Right forelimb (tissue), 1 donor: ENCODE measurements around the gene SEMA6B.

Experiments used
- DNase-seq: peaks from one replicate; pipeline ENCODE4 v3.0.0-alpha.2; 2018

SEMA6B gene

DNA sequence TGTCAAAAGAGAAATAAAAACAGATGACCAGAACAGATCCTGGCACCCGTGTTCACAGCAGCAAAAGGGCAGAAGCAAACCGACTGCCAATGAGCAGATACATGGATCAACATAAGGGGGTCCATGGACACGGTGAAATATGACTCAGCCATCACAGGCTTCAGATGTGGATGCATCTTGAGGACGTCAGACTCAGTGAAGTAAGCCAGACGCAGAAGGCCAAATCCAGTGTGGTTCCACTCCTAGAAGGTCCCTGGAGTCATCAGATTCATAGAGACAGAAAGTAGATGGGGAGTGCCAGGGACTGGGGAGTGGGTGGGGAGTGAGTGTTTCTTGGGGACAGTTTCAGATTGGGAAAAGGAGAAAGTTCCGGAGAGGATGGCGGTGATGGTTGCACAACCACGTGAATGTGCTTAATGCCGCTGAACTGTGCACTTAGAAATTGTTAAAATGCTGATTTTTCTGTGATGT, 28.8 kb upstream of the SEMA6B start:
- no peak for DNase-seq

DNA sequence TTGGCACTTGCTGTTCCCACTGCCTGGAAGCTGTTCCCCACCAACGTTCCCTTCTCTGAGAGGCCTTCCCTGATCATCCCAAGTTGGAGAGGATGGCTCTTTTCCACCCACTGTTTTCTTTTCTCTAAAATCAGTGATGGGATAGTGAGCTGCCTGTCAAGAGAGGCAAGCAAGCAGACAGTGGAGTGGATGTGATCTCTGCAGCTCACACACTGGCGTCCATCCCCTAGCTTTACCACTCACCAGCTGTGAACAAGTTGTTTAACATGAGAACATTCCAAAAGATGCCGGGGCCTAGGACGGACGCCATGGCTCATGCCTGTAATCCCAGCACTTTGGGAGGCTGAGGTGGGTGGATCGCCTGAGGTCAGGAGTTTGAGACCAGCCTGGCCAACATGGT, 28.0 kb upstream of the SEMA6B start:
- no peak for DNase-seq

DNA sequence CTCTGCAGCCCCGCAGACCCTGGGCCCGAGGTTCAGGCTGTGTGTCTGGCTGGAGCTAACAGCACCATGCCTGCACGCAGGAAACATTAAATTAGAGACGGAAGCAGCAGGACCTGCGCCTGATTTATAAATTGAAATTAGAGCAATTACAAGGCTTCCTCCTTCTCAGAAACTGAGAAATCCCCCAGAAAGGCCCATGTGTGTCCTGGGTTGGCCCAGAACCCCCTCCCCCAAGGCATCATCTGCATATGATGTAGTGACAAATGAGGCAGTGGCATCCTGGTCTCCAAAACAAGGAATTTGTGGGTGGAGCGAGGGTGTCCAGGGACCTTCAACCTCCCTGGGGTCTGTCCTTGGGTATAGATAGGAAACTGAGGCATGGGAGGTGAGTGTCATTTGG, 27.2 kb upstream of the SEMA6B start:
- no peak for DNase-seq

DNA sequence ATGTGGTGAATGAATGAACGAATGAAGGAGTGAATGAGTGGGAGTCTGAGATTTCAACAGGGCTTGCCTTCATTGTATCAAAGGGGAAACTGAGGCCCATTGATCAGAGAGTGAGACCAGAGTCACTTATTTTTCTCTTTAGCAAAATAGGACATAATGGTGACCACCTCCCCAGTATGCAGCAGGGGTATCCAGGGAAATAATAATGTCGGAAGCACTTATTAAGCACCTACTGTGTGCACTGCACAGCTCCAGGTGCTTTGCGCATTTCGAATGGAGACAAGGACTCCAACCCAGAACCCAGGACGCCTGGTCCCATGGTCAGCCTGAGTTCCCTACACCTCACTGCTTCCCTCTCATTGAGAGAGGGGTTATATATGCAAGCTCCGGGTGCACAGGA, 26.8 kb upstream of the SEMA6B start:
- no peak for DNase-seq

DNA sequence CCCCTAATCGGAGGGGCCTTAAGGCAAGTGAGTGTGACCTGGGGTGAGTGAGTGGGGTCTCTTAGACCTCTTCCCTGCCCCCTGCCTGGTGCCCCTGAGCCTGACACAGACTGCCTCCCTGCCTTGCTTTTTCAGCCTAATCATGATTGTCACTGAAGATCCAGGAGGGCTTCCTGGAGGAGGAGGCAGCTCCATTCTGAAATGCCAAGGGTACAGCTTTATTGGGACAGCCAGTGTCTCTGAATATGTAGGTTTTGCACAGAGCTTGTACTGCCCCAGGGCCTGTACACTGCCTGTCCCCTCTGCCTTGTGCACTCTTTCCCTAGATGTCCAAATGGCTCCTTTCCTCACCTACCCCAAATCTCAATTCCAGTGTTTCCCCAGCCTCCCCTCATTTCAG, 26.1 kb upstream of the SEMA6B start:
- DNase-seq: no peak

DNA sequence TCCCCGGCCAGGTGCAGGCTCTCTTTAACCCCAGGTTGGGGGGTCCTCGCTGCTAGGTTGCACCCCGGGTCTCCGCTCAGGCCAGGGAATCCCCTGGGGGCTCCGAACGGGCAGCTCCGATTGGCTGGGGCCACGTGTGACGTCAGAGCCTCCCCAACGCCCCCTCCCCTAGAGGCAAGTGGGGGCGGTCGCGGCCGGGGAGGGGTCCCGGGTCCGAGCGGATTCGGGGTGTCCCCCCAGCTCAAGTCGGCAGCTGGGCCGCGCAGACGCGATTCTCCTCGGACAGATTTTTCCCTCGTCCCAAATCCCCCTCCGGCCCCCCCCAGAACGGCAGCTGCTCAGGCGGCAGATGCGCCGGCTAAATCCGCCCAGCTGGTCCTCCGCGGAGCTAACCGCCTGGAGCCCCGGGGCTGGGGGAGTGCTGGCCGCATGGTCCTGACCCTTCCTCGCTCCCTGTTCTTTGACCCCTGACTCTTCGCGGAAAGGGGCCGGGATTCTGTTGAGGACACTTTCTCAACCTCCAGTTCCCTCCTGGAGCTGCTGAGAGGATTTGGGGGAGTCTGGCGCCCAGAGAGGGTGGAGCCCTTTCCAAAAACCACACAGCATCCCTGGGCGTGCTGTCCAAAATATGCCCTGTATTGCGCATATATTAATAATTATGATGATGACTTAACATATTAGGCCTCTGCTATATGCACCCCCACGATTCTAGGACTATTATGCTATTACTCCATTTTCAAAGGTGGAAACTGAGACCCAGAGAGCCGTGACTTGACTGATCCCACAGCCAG, 25.4 kb upstream of the SEMA6B start:
- DNase-seq: no peak

DNA sequence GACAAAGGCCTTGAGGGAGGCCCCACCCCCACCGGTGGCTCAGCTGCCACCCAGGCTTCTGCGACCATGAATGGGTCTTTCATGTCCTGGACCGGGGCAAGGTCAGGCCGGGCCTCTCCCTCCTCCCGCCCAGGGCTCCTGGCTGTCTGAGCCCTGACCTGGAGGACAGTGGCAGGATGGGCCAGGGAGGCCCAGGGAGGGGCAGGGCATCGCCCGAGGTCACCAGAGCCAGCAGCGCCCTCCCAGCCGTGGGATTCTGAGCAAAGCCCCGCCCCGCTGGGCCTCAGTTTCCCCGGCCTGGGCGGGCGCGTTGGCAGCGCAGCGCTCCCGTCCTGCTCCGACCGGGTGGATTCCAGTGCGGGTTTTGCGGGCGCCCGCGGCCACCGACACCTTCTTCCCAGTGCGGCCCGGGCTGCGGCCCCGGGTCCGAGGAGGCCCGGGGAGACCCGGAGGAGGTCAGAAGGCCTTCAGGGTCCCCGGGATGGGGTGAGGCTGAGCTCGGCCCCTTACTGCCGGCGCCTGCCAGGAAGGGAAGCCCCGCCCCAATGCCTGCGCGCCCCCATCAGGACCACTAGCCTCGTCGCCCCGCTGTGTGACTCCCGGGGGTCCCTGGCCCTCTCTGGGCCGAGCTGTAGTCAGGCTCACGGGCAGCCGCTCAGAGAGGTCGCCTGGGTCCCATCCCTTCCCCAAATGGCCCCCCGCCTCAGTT, 24.6 kb upstream of the SEMA6B start:
- DNase-seq: no peak

DNA sequence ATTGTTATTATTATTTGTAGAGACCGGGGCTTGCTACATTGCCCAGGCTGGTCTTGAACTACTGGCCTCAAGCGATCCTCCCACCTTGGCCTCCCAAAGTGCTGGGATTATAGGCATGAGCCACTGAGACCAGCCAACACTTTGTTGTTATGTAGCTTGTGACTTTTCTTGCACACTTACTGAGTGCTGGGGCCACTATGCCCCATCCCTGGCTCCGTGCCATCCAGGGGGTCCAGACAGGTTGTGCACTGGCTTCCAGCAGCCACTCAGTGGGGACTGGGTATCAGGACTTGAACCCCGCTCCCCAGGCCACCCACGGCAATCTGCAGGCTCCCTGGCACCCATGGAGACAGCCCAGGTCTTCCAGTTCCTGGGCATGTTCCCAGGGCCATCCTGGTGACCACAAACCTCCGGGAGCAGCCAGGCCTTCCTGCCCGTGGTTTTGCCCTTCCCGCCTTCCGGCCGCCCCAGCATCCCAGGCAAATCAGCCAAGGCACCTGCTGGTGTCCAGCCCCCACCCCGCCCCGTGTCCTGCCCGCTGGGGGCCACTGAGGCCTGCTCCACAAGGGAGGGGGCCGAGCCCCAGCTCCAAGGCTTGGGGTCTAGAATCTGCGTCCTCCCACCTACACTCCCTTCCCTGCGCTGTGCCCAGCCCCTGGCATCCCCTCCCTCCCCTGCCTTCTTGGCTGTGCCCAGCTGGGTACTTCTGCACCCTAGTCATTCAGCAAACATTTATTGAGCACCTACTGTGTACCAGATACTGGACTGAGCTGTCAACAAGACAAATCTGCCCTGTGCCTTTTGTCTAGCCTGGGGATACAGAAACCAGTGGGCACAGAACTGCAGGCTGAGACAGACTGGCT, 23.7 kb upstream of the SEMA6B start:
- no peak for DNase-seq

DNA sequence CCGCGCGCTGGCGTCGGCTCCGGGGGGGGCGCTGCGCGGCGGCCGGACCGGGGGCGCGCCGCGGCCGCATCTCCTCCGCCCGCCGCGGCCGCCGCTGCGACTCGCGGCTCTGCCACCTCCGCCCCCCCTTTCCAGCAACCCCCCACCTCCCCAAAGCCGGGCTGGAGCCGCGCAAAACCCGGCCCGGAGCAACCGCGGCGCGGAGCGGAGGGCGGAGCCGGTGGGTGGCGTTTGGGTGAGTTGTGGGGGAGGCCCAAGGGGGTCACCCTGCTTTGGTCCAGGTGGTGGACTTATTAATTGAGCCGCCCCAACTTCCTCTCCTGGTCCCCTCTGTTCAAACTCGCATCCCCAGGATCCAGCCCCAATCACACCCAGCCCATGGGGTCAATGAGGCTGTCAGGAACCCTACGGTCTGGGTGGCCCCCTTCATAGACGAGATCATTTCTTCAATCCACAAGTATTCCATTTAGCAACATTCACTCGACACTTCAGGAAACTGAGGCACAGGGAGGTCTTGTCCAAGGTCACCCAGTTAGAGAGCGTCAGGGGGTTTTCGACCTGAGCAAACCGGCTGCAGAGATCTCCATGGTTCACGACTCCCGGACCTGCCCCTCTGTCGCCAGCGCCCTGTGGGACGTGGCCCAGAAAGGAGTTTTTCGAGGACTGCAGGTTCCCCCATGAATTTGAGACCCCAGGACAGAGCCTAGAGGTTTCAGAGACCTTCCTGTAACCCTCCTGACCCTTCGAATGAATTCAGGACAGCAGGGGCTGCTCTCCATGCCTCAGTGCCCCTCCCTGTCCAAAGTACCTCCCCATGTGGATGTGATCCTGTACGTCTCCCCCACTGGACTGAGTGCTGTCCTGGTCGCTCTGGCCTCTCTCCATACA, 22.4 kb upstream of the SEMA6B start:
- DNase-seq: no peak

DNA sequence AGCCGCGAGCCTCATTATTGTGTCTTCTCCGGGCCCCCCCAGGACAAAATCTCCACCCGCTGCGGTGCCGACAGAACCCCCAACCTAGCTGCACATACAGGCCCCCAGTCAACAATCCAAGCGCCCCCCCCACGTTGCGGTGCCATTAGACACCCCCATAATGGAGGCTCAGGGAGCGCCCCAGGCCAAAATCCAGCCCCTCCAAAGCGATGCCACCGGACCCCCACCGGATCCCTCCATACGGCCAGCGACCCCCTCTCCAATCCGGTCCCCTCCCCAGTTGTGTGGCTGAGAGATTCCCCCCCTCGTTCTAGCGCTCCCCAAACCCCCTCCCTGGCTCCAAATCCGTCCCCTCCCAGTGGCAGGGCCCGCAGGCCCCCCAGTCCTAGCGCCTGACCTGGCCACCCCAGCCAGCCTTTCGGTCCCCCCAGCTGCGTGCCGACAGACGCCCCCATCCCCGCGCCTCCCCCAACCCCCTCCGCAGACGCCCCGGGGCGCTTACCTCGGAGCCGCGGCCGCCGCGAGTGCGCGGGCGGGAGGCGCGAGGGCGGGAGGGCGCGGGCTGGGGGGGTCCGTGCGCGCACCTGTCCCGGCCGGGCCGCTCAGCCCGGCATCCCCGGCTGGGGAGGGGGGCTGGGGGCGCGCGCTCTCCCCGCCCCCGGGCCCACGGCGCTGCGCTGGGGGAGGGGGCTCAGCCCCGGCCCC, 21.6 kb upstream of the SEMA6B start:
- DNase-seq: no peak

DNA sequence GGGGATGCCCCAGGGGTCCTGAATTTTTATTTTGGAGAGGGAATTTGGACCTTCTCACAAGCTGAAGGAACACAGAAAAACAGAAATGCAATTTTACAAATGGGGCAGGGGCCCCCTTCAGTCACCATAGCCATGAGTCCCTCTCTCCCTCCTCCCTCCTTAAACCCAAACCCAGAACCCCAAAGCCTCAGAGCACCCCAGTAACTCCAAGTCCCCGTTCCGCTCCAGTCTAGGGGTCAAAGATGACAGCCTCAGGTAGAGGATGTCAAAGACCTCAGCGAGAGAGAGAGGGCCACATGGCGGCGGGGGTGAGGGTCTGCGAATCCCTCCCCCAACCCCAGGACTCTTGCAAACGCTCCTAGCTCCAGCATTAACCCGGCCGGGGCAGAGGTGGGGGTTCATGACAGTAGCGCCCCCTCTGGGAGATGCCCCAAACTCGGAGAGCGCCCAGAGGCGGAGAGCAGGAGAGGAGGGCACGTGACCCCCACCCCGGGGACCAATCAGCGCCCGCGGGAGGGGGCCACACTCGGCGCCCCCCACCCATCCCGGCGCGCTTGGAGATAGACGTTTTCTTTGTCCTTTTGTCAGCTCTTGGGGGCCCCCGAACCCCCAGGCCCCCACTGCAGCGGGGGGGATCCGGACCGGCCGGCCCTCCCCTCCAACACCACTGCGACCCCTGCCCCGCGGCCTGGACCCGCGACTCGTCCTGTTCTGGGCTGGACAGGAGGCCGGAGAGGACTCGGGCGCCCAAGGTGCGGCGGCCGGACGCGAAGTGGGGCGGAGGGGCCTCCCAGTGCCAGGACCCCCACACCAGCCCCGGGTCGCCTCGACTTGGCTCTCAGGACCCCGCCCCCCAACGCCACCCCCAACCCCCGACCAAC, 20.8 kb upstream of the SEMA6B start:
- DNase-seq: no peak

DNA sequence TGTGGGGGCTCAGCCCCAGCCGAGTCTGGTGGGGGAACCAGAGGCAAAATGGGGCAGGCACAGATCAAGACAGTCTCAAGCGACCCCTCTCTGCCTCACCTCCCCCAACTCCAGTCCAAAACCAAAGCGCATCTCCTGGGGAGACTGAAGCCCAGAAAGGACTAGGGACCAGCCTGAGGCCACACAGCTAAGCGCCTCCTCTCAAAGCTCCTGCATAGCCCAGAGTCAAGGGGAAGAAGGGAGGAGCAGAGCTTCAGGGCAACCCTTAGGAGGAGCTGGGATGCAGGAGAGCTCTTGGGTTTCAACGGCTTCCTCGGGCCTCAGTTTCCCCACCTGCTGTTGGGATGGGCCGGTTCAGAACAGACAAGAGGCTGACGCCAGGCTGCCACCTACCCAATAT, 19.9 kb upstream of the SEMA6B start:
- DNase-seq: no peak

DNA sequence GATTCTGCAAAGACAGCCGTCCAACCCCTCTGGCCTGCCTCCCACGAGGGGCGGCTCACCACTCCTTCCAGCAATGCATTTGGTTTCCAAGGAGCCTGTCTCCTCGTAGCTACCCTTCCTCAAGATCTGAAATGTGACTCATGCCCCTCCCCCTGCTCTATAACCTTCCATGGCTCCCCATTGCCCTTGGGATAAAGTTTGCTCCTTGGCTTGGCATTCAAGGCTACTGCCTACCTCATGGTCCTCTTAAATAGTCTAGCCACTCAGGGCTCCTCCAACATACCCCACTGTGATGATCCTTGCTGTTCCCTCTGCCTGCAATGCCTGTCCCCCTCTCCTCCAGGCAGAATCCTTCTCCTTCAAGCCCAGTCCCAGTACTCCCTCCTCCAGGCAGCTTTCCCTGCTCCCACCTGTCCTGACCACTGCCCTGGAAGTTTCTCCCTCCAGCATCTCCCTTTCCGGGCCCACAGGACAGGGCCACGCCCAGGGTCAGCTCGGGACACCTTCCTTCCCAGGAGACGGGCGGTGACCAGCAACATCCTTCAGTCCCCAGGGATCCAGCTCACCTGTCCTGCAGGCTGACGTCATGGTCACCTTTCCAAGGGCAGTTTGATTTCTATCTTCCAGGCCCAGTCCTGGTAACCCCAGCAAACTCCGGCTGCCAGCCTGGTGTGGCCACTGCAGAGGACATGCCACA, 19.2 kb upstream of the SEMA6B start:
- DNase-seq: no peak

DNA sequence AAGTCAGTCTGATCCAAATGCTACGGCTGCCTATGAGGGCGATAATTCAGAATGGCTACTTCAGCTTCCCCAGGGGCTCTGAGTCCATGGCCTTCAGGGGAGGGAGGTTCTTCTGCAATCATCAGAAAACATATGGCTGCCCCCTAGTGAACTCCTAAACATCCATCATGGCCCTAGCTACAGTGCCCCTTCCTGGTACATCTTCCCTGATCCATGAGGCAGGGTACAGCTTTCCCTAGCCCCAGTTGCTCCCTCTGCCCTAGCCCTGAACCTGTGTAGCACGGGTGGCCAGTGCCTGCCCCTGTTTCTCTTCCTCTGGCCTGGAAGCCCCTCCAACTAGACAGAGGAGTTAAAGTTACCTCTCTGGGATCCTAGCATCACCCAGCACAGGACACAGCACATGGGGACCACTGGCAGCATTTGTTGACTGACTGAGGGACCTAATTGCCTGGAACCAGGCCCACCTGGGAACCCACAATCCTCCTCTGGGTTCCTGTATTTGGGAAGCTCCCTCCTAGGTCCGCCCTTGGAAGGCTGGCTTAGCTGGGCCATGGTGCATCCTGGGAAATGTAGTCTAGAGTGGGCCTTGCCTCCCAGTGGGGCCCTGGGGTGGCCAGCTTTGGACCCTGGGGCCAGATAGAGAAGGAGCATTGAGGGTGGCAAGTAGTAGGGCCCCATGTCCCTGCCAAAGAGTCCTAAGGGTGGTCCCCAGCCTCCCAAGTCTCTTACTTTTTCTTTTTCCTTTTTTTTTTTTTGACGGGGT, 17.7 kb upstream of the SEMA6B start:
- no peak for DNase-seq

DNA sequence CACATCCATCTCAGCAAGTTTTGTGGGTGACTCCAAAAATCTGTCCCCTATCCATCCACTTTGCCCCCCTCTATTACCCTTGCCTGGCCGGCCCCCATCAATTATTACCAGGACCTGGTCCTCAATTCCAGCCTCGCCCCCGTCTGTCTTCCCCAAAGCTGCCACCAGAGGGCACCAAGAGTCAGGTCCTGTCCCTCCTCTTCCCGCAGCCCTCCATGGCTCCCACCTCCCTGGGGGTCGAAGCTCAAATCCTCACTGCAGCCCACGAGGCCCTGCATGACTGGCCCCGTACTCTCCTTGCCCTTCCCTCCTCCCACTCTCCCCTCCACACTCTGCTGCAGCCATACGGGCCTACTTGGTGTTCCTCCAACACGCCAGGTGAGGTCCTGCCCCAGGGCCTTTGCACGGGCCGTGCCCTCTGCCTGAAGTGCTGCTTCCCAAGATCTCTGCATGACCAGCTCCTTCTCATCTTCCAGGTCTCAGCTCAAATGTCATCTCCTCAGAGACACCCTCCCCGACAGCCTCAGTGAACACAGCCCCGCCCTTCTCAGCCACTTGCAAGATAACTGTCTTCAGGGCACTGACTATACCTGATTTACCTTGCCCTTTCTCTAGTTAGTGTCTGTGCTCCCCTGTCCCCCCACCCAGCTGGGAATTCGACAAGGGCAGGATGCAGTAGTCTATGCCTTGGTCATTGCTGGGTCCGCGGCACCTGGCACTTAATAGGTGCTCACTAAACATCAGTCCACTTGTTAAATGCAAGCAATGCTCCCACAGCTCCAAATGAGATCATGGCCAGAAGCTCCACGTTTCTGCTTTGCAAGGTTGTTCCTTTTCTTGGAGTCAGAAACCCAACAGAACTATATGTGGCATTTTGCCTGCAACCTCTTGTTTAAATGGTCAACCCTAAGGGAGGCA, 16.8 kb upstream of the SEMA6B start:
- no peak for DNase-seq

DNA sequence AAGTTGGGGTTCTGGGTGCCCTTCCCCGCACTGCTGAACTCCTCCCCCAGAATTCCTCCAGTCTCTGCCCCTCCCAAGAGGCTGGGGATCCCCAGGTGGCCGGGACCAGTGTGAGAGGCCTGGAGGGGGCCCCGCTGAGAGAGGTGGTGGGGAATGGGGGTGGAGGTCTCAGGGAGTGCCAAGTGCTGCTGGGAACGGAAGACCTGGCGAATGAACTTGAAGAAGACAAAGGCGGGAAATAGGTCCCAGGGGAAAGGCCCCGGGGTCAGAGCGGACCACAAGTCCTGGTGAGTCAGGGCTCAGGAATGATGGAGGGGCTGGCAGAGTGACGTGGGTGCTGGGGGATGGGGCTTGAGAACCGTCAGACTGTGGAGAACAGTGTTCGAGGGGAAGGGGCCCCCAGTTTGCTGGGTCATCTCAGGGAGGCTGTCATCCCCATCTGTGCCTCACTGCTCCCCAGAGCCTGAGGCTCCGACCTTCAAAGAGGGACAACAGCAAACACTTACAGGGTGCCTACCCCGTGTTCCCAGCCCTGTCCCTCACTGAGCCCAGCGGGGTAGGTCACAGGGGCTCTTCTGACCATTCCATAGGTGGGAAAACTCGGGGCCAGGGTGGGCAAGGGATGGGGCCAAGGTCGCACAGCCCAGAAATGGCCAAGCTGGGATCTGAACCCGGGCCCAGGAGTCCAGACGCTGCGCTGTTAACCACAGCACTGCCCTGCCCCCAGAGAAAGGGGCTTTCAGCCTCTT, 16.0 kb upstream of the SEMA6B start:
- DNase-seq: no peak

DNA sequence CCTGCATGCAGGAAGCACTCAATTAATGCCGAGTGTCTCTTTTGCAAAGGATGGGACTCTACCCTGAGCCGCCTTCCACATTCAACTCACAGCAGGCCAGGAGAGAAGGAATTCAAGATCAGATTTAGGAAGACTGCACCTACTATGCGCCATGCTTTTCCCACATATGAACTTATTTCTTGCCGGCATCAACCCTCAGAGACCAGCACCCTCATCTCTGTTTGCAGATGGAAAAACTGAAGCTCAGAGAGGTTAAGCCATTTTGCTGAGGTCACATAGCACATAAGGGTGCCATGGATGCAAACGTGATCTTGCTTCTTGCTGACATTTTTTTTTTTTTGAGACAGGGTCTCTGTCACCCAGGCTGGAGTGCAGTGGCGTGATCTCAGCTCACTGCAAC, 14.2 kb upstream of the SEMA6B start:
- DNase-seq: no peak
